ENCODE results near the gene RSPH4A.
A peak's percentile ranks its signal among the peaks of the same experiment; 100 is the strongest.
"Not testable (repeated sequence)": the region's sequence is repeated elsewhere in the genome, so short reads cannot be mapped to it uniquely, and the experiment has no call there.

The RSPH4A gene

DNA sequence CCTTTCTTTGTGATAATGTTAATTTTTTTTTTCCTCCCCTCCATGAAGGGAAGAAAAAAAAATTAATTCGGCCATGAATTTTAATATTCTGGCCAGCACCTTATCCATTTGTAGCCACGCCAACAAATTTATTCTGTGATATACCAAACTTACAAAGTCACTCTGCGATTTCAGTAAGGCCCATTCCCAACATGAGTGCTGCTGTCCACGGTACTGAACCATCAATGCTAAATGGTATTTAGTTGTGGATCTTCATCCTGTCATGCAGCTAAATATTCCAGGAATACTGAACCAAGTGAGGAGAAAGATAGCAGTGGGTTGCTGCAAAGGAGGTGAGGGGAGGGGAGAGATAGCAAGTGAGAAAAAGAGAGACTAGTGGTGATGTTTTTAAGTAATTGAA, 19.5 kb upstream of the RSPH4A start:
- no peak for TF ChIP-seq ZNF274 (IDR thresholded peaks at IDR 0.05; ENCODE audit: low read depth, low read length)
- no peak overlapping the region for H3K4me3 ChIP-seq (ENCODE audit: low read length)

DNA sequence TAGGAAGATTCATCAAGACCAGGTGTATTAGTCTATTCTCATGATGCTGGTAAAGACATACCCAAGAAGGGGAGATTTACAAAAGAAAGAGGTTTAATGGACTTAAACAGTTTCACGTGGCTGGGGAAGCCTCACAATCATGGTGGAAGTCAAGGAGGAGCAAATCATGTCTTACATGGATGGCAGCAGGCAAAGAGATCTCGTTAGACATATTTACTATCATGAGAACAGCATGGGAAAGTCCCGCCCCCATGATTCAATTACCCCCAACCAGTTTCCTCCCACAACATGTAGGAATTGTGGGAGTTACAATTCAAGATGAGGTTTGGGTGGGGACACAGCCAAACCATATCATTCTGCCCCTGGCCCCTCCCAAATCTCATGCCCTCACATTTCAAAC, 12.4 kb upstream of the RSPH4A start:
- H3K4me3 ChIP-seq (ENCODE audit: low read length): not testable (repeated sequence)

DNA sequence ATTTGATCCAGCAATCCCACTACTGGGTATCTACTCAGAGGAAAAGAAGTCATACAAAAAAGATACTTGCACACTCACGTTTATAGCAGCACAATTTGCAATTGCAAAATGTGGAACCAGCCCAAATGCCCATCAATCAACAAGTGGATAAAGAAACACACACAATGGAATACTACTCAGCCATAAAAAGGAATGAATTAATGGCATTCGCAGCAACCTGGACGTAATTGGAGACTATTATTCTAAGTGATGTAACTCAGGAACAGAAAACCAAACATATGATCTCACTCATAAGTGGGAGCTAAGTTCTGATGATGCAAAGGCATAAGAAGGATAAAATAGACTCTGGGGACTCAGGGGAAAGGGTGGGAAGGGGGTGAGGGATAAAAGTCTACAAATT, 11.4 kb upstream of the RSPH4A start:
- H3K4me3 ChIP-seq (ENCODE audit: low read length): not testable (repeated sequence)

DNA sequence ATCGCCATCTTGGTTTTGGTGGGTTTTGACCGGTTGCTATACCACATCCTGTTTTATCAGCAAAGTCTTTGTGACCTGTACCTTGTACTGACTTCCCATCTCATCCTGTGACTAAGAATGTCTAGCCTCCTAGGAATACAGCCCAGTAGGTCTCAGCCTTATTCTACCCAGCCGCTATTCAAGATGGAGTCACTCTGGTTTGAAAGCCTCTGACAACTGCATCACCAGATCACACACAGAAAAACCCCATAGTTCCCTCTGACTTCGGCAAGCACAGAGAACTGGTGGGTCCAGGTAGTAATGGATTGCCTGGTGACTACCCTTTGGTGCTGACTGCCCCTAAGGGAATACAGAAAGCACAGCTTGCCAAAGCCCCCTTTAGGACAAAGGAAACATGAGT, 10.3 kb upstream of the RSPH4A start:
- no peak for TF ChIP-seq ZNF274 (IDR thresholded peaks at IDR 0.05; ENCODE audit: low read depth, low read length)
- no peak overlapping the region for H3K4me3 ChIP-seq (ENCODE audit: low read length)

DNA sequence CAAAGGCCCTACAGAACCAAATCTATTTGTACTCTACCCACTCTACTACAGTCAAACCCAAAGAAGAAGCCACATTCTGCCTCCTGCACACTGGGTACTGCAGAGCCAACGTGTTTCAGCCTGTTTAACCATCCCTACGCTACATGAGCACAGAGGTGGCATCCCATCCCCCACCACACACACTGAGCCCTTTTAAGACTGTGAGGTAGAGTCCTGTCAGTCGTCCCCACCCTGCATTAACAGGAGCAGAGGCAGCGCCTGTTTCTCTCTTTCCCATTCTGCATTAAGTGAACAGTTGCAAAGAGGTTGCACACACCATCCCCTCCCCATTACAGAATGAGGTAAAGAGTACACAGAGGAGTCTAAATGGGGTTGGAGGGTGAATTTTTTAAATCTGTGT, 5.2 kb upstream of the RSPH4A start:
- TF ChIP-seq ZNF274 (IDR thresholded peaks at IDR 0.05; ENCODE audit: low read depth, low read length): no peak
- no peak overlapping the region for H3K4me3 ChIP-seq (ENCODE audit: low read length)

DNA sequence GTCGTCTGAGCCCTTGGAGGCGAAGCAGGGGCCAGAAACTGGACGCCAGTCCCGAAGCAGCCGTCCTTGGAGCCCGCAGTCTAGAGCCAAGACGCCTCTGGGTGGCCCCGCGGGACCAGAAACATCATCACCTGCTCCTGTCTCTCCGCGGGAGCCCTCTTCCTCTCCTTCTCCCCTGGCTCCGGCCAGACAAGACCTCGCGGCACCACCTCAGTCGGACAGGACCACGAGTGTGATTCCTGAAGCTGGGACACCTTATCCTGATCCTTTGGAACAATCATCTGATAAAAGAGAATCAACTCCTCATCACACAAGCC, 416 bp downstream of the RSPH4A start:
- H3K4me3 ChIP-seq (ENCODE audit: low read length): peak overlapping the region; percentile 69; the same call in 1 of the 2 replicates
- TF ChIP-seq ZNF274 (IDR thresholded peaks at IDR 0.05; ENCODE audit: low read depth, low read length): no peak

DNA sequence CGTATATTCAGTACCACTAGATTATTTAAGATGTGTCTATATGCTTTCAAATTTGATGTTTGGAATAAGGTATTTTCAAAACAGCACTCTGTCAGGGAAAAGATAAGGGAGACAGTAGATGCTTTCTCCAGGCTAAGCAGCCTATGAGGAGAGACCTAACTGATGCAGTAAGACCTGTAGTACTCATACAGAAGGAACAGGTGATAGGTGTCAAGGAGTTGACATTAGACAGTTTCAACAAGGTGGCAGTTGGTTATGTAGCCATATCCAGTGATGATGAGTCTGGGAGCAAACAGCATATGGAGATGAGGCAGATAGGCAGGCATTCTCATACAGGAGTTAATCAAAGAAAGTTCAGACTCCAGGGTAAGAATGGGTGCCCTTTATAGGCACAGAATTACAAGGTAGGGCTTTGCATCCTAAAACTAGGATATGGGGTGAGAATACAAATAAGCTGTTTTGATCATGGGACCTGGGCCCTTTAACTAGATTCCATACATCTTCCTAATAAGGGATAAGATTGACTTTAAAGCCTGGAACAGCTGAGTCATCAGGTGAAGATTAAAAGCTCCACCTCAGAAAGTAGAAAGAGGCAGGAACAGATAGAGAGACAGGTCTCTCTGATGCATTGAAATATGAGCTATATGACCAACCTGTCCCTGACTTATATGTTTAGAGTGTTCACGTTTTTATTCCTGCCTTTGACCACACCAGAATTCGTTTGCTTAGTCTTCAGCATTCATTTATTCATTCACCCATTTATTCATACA, 7.9 kb downstream of the RSPH4A start:
- H3K4me3 ChIP-seq (ENCODE audit: low read length): no peak overlapping the region
- no peak for TF ChIP-seq ZNF274 (IDR thresholded peaks at IDR 0.05; ENCODE audit: low read depth, low read length)

DNA sequence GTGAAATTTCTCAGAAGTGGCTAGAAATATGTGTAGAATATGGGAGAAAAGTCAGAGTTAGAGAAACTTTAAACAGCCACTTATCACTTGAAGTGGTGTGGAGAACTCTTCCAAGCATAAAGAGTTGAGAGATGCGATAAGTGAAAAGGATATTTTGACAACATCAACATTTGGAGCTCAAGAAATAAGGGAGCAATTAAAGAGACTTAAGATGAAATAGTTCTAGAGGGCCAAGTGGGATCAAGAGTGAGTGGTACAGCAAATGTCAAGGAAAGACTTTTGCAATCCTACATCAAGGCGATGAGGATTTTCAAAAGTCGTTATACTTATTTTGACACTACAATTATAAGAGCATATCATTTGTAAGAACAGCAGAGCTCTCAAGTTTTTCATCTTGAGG, 9.6 kb downstream of the RSPH4A start:
- no peak for TF ChIP-seq ZNF274 (IDR thresholded peaks at IDR 0.05; ENCODE audit: low read depth, low read length)
- H3K4me3 ChIP-seq (ENCODE audit: low read length): no peak overlapping the region

DNA sequence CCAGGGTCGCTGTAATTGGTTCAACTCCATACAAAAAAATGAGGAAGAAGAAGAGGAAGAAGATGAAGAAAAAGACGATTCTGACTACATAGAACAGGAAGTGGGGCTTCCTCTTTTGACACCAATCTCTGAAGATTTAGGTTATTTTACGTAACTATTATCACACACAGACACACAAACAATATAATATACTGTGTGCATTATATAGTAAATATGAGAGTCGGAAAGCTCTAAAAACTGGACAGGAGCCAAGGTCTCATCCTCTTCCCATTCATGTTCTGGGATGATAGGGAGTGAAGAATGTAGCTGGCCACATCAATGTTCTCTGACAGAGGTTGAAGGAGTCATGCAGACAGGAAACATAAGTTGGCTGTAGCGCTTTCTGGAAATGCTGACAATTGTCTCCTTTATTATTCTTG, 13.3 kb downstream of the RSPH4A start:
- no peak for TF ChIP-seq ZNF274 (IDR thresholded peaks at IDR 0.05; ENCODE audit: low read depth, low read length)

DNA sequence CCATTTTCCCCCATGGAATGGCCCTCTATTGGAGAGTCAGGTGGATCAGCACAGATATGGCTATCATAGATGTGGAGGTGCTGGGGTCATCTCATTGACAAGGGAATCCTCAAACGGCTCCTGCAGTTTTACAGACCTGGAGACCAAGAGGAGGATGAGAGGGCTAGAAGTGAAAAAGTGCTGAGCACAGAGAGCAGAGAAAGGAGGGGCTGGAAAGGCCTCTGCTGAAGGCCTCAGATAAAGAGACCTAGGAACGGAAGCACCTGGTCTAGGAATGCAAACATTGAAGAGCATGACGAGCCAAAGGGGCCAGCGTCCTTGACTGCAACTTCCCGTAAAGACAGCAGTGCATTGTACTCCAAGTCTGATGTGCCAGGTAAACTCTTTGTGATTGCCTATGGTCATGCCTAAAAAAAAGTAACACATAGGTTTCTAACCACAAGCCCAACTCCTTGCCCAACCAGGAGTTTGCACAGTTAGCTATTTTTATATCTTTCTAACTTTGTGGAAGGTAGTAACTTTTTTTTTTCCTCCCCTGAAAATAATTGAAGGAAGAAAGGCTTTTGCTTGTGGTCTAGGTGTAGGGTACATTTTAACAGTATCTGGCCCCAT, 15.2 kb downstream of the RSPH4A start:
- no peak for TF ChIP-seq ZNF274 (IDR thresholded peaks at IDR 0.05; ENCODE audit: low read depth, low read length)
- H3K4me3 ChIP-seq (ENCODE audit: low read length): no peak overlapping the region; the same call in 1 of the 2 replicates

More for the DNA sequence above, 13.3 kb downstream of the RSPH4A start:
- H3K4me3 ChIP-seq (ENCODE audit: low read length): no peak overlapping the region

DNA sequence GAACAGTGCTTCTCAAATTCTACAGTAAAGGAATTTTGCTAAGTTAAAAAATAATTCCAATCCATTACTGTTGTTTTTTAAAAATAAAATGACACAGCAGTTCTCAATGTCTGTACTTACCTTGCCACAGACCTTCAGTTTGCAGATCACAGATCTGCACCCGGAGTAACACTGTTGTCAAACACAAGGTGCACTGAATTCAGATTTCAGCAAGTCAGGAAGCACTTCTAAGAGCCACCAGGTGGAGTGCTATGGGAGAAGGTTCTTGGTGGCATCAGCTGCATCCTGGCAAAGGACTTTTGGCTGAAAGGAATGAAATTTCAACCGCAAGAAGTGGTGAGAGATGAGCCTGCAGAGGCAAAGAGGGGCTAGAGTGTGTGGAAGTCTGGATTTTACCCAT, 17.4 kb downstream of the RSPH4A start:
- H3K4me3 ChIP-seq (ENCODE audit: low read length): no peak overlapping the region
- no peak for TF ChIP-seq ZNF274 (IDR thresholded peaks at IDR 0.05; ENCODE audit: low read depth, low read length)

DNA sequence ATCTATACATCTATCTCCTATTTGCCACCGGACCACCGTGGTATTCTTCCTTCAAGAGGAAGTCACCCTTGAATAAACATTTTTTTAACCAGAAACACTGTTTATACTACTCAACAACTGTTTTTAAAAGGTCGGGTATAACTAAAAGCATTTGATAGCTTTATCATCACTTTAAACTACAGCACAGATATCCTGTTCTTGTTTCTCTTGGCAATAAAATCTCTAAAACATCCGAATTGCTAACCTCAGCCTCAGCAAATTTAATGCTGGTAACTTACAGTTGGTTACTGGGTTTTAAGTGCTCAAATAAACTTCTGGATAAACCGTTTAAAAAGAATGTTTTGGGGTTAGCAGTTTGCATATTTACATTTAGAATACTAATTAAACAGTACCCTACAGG, 31.9 kb downstream of the RSPH4A start:
- no peak overlapping the region for H3K4me3 ChIP-seq (ENCODE audit: low read length)
- TF ChIP-seq ZNF274 (IDR thresholded peaks at IDR 0.05; ENCODE audit: low read depth, low read length): no peak

DNA sequence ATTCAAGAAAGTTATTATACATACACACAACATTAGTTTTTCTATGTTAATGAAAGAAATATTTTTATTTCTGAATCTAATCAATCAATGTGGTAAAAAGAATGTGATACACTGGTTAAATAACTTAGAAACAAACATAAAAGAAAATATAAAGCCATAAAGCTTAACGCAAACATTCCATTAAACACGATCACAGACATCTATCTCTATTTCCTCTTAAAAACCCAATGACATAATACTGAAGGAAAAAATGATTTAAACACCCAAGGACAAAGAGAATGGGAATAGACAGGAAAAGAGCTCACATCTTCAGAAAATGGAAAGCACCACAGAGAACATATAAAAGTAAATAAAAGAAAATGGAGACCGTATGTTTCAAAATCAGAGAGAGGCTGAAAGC, 32.9 kb downstream of the RSPH4A start:
- TF ChIP-seq ZNF274 (IDR thresholded peaks at IDR 0.05; ENCODE audit: low read depth, low read length): no peak
- H3K4me3 ChIP-seq (ENCODE audit: low read length): no peak overlapping the region

DNA sequence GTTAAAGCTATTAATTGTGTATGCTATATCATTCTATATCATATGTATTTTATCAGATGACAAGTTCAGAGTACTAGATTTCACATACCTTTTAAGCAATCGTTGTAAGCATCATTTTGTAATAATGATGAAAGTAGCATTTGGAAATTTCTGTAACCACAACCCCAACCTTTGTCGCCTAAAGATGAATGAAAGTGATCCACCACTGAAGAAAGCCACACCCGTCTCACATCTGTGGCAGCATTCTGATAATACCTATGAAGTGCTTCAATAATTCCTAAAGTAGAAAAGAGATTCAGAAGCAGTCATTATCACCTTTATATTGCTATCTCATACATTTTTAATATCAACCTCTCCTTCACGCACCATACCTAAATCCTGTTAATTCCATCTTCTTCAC, 35.6 kb downstream of the RSPH4A start:
- no peak overlapping the region for H3K4me3 ChIP-seq (ENCODE audit: low read length)
- TF ChIP-seq ZNF274 (IDR thresholded peaks at IDR 0.05; ENCODE audit: low read depth, low read length): no peak

DNA sequence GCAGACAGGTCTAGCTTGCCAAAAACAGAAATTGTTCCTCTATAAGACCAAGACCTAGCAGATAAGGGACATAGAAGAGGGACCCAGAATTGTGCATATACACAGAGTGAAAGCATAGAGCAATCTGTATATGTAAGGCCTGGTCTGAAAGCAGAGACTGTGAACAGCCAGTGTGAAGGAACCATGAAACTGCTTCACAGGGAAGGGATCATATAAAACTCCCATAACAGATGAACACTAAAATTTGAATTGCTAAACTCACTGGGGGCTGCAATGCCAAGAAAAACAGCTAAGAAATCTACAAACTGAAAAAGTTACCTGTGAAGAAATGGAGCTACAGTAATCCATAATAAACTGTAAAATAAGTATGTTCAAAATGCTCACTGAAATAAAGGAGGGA, 45.3 kb downstream of the RSPH4A start:
- H3K4me3 ChIP-seq (ENCODE audit: low read length): no peak overlapping the region
- TF ChIP-seq ZNF274 (IDR thresholded peaks at IDR 0.05; ENCODE audit: low read depth, low read length): no peak

DNA sequence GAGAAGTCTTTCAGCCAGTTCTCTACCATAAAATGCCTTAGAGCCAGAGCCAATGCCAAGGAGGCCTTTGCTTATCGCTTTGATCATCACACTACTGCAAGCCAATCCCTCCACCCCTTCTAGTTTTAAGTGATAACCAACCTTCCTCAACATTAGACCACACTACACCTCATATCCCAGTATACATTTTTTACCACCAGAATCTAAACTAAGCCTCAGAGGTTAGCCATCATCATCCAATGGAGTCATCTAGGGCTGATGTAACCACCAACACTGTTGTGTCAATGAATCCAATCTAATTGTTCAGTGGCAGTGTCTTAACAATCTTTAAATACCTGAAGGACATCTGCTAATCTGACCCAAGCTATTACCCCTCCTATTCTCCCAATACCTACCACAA, 45.9 kb downstream of the RSPH4A start:
- H3K4me3 ChIP-seq (ENCODE audit: low read length): no peak overlapping the region
- no peak for TF ChIP-seq ZNF274 (IDR thresholded peaks at IDR 0.05; ENCODE audit: low read depth, low read length)
